ENCODE measurements around the gene C9orf152. TPM values are rescaled to one million over a fixed set of nuclear protein-coding genes. Genes with fewer than 3 reads are reported as not detected.

Gene C9orf152
- total RNA-seq: not detected in 2 replicates

GRCh38 chr9:110208031-110208430, at the start of gene C9orf152:
Gene C9orf152 (minus strand): TSS chr9:110208159. CDS start chr9:110207579, 580 bp downstream.
- no peak for TF ChIP-seq CTCF (IDR thresholded peaks at IDR 0.05; ENCODE audit: insufficient read depth, low read length, poor library complexity, severe bottlenecking)
- H3K4me3 ChIP-seq (ENCODE audit: low read depth, low read length): no peak within 1 kb of the TSS
- no peak for DNase-seq (ENCODE audit: low read depth)
- no peaks in the 10 kb centered on the region for H3K36me3 ChIP-seq (ENCODE audit: control insufficient read depth, insufficient read depth, low read length)
- peaks cover 18% of the 10 kb centered on the region for H3K27me3 ChIP-seq (ENCODE audit: control insufficient read depth, insufficient read depth, low read length)

- DNase-seq (ENCODE audit: low read depth): no peak
- H3K4me3 ChIP-seq (ENCODE audit: low read depth, low read length): peak overlapping the region; percentile 96
- no peaks in the 10 kb centered on the region for H3K36me3 ChIP-seq (ENCODE audit: control insufficient read depth, insufficient read depth, low read length)
- TF ChIP-seq CTCF (IDR thresholded peaks at IDR 0.05; ENCODE audit: insufficient read depth, low read length, poor library complexity, severe bottlenecking): no peak
- no peaks in the 10 kb centered on the region for H3K27me3 ChIP-seq (ENCODE audit: control insufficient read depth, insufficient read depth, low read length)
These were observed 49.3 kb upstream of the C9orf152 start for GRCh38 chr9:110257097-110257841.

- DNase-seq (ENCODE audit: low read depth): no peak
- Histone ChIP-seq H3K27me3 (ENCODE audit: control insufficient read depth, insufficient read depth, low read length) (no peaks in the 10 kb centered on the region), H3K4me3 (ENCODE audit: low read depth, low read length) (peak within 1 kb of the TSS; percentile 96), H3K36me3 (ENCODE audit: control insufficient read depth, insufficient read depth, low read length) (no peaks in the 10 kb centered on the region)
- TF ChIP-seq CTCF (IDR thresholded peaks at IDR 0.05; ENCODE audit: insufficient read depth, low read length, poor library complexity, severe bottlenecking): no peak
These were observed 48.6 kb upstream of the C9orf152 start, which contains the start of gene TXN for GRCh38 chr9:110256380-110257096. Gene TXN (minus strand): TSS chr9:110256507. CDS start chr9:110256435, 72 bp downstream.

- TF ChIP-seq CTCF (IDR thresholded peaks at IDR 0.05; ENCODE audit: insufficient read depth, low read length, poor library complexity, severe bottlenecking): no peak
- no peaks in the 10 kb centered on the region for H3K27me3 ChIP-seq (ENCODE audit: control insufficient read depth, insufficient read depth, low read length)
- H3K36me3 ChIP-seq (ENCODE audit: control insufficient read depth, insufficient read depth, low read length): no peaks in the 10 kb centered on the region
- H3K4me3 ChIP-seq (ENCODE audit: low read depth, low read length): peak overlapping the region; percentile 96
- DNase-seq (ENCODE audit: low read depth): no peak
These were observed 47.8 kb upstream of the C9orf152 start for GRCh38 chr9:110255463-110256379.

GRCh38 chr9:110255034-110255462, 47.1 kb upstream of the C9orf152 start:
- peak overlapping the region; percentile 96 for H3K4me3 ChIP-seq (ENCODE audit: low read depth, low read length)
- no peaks in the 10 kb centered on the region for H3K27me3 ChIP-seq (ENCODE audit: control insufficient read depth, insufficient read depth, low read length)
- TF ChIP-seq CTCF (IDR thresholded peaks at IDR 0.05; ENCODE audit: insufficient read depth, low read length, poor library complexity, severe bottlenecking): no peak
- no peak for DNase-seq (ENCODE audit: low read depth)
- H3K36me3 ChIP-seq (ENCODE audit: control insufficient read depth, insufficient read depth, low read length): no peaks in the 10 kb centered on the region

All from kidney epithelial cell (primary cell).